ENCODE data around the gene TOM1.

TOM1 gene

GRCh38 chr22:35307372-35307771 is 7.7 kb downstream of the TOM1 start:
- DNase-seq (ENCODE audit: low read depth) = no peak

- DNase-seq (ENCODE audit: low read depth) = no peak
Measured at GRCh38 chr22:35307892-35308291, 8.2 kb downstream of the TOM1 start.

- no peak for DNase-seq (ENCODE audit: low read depth)
Measured at GRCh38 chr22:35308480-35309021, 8.9 kb downstream of the TOM1 start.

GRCh38 chr22:35310556-35311550 is 11.2 kb downstream of the TOM1 start:
- no peak for DNase-seq (ENCODE audit: low read depth)

- no peak for DNase-seq (ENCODE audit: low read depth)
Measured at GRCh38 chr22:35311551-35311999, 11.9 kb downstream of the TOM1 start.

- no peak for DNase-seq (ENCODE audit: low read depth)
Measured at GRCh38 chr22:35312198-35313059, 12.7 kb downstream of the TOM1 start.

- DNase-seq (ENCODE audit: low read depth) = no peak
Measured at GRCh38 chr22:35313311-35314121, 13.8 kb downstream of the TOM1 start.

- DNase-seq (ENCODE audit: low read depth) = no peak
Measured at GRCh38 chr22:35314161-35314942, 14.7 kb downstream of the TOM1 start.

GRCh38 chr22:35315141-35315854 is 15.6 kb downstream of the TOM1 start:
- DNase-seq (ENCODE audit: low read depth) = no peak

GRCh38 chr22:35315855-35316745 is 16.4 kb downstream of the TOM1 start:
- DNase-seq (ENCODE audit: low read depth) = no peak

- DNase-seq (ENCODE audit: low read depth) = no peak
Measured at GRCh38 chr22:35316751-35317150, 17.1 kb downstream of the TOM1 start.

- no peak for DNase-seq (ENCODE audit: low read depth)
Measured at GRCh38 chr22:35317680-35318290, 18.1 kb downstream of the TOM1 start.

- no peak for DNase-seq (ENCODE audit: low read depth)
Measured at GRCh38 chr22:35318346-35319215, 18.9 kb downstream of the TOM1 start.

GRCh38 chr22:35319244-35319985 is 19.7 kb downstream of the TOM1 start:
- DNase-seq (ENCODE audit: low read depth) = no peak

- DNase-seq (ENCODE audit: low read depth) = no peak
Measured at GRCh38 chr22:35322126-35322525, 22.4 kb downstream of the TOM1 start.

- DNase-seq (ENCODE audit: low read depth) = no peak
Measured at GRCh38 chr22:35322893-35323292, 23.2 kb downstream of the TOM1 start.

GRCh38 chr22:35323305-35323704 is 23.6 kb downstream of the TOM1 start:
- no peak for DNase-seq (ENCODE audit: low read depth)

Data from activated T-cell treated with anti-CD3 and anti-CD28 coated beads for 1 hour (primary cell).